GM21576 (cell line): Measurements from ENCODE around the gene PPP6R2.
A peak's percentile ranks its signal among the peaks of the same experiment; 100 is the strongest.
"Not testable (repeated sequence)": the region's sequence is repeated elsewhere in the genome, so short reads cannot be mapped to it uniquely, and the experiment has no call there.

Source experiments
- ATAC-seq: cut with Tn5 transposase; IDR thresholded peaks from one replicate; pipeline ENCODE4 v1.9.1; 2021; ENCODE audit warnings: mild to moderate bottlenecking, moderate library complexity; ENCODE audit not compliant: unreplicated experiment

The PPP6R2 gene

DNA sequence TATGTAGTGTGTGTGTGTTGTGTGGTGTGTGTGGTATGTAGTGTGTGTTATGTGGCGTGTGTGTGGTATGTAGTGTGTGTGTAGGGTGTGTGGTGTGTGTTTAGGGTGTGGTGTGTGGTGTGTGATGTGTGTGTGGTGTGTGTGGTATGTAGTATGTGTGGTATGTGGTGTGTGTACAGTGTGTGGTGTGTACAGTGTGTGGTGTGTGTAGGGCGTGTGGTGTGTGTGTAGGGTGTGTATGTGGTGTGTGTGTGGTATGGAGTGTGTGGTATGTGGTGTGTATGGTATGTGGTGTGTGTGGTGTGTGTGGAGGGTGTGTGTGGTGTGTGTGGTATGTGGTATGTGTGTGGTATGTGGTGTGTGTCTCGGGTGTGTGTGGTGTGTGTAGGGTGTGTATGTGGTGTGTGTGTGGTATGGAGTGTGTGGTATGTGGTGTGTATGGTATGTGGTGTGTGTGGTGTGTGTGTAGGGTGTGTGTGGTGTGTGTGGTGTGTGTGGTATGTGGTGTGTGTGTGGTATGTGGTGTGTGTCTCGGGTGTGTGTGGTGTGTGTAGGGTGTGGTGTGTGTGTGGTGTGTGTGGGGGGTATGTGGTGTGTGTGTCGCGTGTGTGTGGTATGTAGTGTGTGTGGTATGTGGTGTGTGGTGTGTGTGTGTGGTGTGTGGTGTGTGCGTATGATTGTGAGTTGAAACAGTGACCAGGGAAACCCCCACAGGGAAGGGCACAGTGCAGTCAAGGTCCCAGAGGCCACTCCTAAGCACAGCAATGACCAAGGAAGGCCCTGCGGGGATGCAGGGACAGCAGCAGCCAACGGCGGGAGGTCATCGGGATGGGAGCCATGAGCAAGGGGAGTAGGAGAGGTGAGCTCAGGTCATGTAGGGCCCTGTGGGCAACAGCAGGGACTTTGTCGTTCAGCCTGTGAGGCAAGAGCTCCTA lies 2.9 kb upstream of the PPP6R2 start:
- ATAC-seq = no peak

- ATAC-seq = peak; percentile 44
These were observed 1.0 kb upstream of the PPP6R2 start for GRCh38 chr22:50341977-50342650.

DNA sequence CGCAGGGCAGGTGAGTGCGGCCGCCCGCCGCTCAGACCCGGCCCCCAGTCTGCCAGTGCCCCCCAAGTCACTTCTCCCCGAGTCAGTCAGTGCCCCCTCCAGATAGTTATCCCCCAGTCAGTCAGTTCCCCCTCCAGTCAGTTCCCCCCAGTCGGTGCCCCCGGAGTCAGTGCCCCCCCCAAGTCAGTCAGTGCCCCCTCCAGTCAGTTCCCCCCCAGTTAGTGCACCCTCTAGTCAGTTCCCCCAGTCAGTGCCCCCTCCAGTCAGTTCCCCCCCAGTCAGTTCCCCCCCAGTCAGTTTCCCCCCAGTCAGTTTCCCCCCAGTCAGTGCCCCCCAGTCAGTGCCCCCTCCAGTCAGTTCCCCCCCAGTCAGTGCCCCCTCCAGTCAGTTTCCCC lies 411 bp downstream of the PPP6R2 start:
- ATAC-seq = no peak

GRCh38 chr22:50346470-50346869 lies 3.3 kb downstream of the PPP6R2 start:
- no peak for ATAC-seq

- ATAC-seq = no peak
These were observed 4.0 kb downstream of the PPP6R2 start for GRCh38 chr22:50347157-50347556.

GRCh38 chr22:50348058-50348457 lies 4.9 kb downstream of the PPP6R2 start:
- ATAC-seq = no peak

GRCh38 chr22:50356186-50356585 lies 13.1 kb downstream of the PPP6R2 start:
- ATAC-seq = no peak

GRCh38 chr22:50357222-50357621 lies 14.1 kb downstream of the PPP6R2 start:
- no peak for ATAC-seq

- no peak for ATAC-seq
These were observed 14.6 kb downstream of the PPP6R2 start for GRCh38 chr22:50357756-50358155.

DNA sequence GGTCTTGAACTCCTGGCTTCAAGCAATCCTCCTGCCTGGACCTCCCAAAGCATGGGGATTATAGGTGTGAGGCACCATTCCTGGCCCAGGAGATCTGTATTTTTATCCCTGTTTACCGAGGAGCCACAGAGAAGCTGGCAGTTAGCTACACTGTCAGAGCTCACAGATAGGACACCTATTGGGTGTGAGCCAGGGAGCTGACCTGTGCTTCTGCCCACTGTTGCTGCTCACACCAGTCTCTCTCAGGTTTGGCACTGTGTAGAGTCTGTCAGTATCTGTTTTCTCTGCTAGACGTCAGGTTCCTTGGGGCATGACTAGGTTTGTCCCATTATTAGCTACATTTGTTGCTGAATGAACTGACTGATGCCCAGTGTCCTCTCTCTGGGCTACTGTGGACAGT lies 17.5 kb downstream of the PPP6R2 start:
- ATAC-seq = no peak

GRCh38 chr22:50361222-50361621 lies 18.1 kb downstream of the PPP6R2 start:
- no peak for ATAC-seq

GRCh38 chr22:50361688-50362087 lies 18.6 kb downstream of the PPP6R2 start:
- no peak for ATAC-seq

GRCh38 chr22:50363166-50363802 lies 20.2 kb downstream of the PPP6R2 start:
- ATAC-seq = no peak

- not testable (repeated sequence) for ATAC-seq
These were observed 20.7 kb downstream of the PPP6R2 start for GRCh38 chr22:50363803-50364194.

GRCh38 chr22:50367778-50368500 lies 24.8 kb downstream of the PPP6R2 start:
- ATAC-seq = no peak

GRCh38 chr22:50371101-50371648 lies 28.0 kb downstream of the PPP6R2 start:
- ATAC-seq = no peak

DNA sequence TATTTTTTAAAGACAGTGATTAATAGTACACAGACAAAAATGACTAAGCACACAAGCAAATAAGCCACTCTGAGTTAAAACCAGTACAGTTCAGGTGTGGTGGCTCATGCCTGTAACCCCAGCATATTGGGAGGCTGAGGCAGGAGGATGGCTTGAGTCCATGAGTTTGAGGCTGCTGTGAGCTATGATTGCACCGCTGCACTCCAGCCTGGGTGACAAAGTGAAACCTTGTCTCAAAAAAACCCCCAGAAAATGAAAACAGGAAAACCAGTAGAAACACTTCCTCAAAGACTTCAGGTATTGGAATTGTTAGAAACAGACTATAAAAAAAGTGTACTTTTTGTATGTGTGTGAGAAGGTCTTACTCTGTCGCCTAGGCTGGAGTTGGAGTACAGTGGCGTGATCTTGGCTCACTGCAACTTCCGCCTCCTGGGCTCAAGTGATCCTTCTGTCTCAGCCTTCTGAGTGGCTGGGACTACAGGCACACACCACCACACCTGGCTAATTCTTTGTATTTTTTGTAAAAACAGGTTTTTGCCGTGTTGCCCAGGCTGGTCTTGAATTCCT lies 33.0 kb downstream of the PPP6R2 start:
- no peak for ATAC-seq

- ATAC-seq = not testable (repeated sequence)
These were observed 38.0 kb downstream of the PPP6R2 start for GRCh38 chr22:50381021-50381555.

DNA sequence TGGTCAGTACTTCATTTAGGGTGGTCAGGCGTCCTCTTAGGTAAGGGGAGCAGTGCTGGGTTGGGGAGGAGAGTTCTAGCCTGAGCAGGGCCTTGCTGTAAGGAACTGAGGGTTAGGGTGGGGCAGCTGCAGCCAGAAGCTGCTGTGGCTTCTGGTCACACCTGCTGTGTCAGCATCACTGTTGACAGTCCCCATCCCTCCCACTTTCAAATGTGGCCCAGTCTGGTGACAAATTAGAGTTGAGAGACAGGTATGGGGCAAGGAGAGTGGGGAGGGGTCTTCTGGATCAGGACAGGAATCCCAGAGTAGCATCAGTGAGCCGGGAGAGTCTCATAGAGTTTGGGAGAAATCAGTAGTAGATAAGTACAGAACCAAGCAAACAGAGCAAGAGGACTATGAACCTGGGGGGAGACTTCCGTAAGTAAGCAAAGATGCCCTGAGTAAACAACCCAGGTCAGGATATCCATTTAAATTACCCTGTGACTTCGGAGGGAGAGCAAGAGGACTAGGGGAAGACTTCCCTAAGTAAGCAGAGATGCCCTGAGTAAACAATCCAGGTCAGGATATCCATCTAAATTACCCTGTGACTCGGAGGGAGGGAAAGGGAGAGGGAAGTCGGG lies 53.7 kb downstream of the PPP6R2 start:
- no peak for ATAC-seq
